ENCODE measurements around the gene SLC9A3.

The SLC9A3 gene

GRCh38 chr5:462051-462481, 62.2 kb downstream of the SLC9A3 start:
- DNase-seq (ENCODE audit: extremely low read depth, low read depth), result no peak
- H3K4me3 ChIP-seq (replicated peaks; ENCODE audit: low read depth, low read length), result no peak overlapping the region
- no peak for TF ChIP-seq CTCF (IDR thresholded peaks at IDR 0.05; ENCODE audit: low read depth, low read length, missing control alignments)

- no peak for DNase-seq (ENCODE audit: extremely low read depth, low read depth)
- TF ChIP-seq CTCF (IDR thresholded peaks at IDR 0.05; ENCODE audit: low read depth, low read length, missing control alignments), result no peak
- no peak overlapping the region for H3K4me3 ChIP-seq (replicated peaks; ENCODE audit: low read depth, low read length)
Observed at GRCh38 chr5:460273-460625, 64.0 kb downstream of the SLC9A3 start.

- no peak for TF ChIP-seq CTCF (IDR thresholded peaks at IDR 0.05; ENCODE audit: low read depth, low read length, missing control alignments)
- H3K4me3 ChIP-seq (replicated peaks; ENCODE audit: low read depth, low read length), result no peak overlapping the region
- no peak for DNase-seq (ENCODE audit: extremely low read depth, low read depth)
Observed at GRCh38 chr5:459562-460272, 64.5 kb downstream of the SLC9A3 start.

GRCh38 chr5:458547-459353, 65.5 kb downstream of the SLC9A3 start:
- TF ChIP-seq CTCF (IDR thresholded peaks at IDR 0.05; ENCODE audit: low read depth, low read length, missing control alignments), result no peak
- DNase-seq (ENCODE audit: extremely low read depth, low read depth), result no peak
- no peak overlapping the region for H3K4me3 ChIP-seq (replicated peaks; ENCODE audit: low read depth, low read length)

GRCh38 chr5:457195-457961, 66.9 kb downstream of the SLC9A3 start:
- DNase-seq (ENCODE audit: extremely low read depth, low read depth), result no peak
- H3K4me3 ChIP-seq (replicated peaks; ENCODE audit: low read depth, low read length), result no peak overlapping the region
- TF ChIP-seq CTCF (IDR thresholded peaks at IDR 0.05; ENCODE audit: low read depth, low read length, missing control alignments), result no peak

GRCh38 chr5:456351-457194, 67.7 kb downstream of the SLC9A3 start:
- H3K4me3 ChIP-seq (replicated peaks; ENCODE audit: low read depth, low read length), result no peak overlapping the region
- no peak for TF ChIP-seq CTCF (IDR thresholded peaks at IDR 0.05; ENCODE audit: low read depth, low read length, missing control alignments)
- no peak for DNase-seq (ENCODE audit: extremely low read depth, low read depth)

Data from HFF-Myc (cell line).